Measurements from ENCODE around the gene SPATA33.

The SPATA33 gene

DNA sequence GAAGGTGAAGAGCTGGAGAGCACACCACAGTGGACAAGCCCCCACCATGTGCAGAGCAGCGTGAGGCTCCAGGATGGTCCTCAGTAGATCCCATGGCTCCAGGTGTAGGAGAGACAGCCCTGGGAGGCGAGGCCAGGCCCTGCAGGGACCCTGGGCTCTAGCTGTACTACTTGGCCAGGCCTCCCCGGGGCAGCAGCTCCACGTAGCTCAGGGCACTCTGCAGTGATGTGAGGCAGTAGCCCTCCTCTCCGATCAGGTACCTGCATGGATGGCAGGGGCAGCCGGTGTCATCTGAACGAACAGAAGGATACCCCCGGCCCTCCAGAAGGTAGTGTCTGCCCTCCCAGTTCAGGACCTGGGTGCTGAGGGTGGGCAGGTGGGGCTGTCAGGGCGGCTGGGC, 50.1 kb downstream of the SPATA33 start:
- Histone ChIP-seq H3K4me1 (ENCODE audit: low read length) (no peaks in the 10 kb centered on the region), H3K9me2 (replicated peaks; ENCODE audit: insufficient read depth, low read length) (no peaks in the 10 kb centered on the region), H4K20me1 (ENCODE audit: insufficient read depth, low read length) (no peaks in the 10 kb centered on the region), H3K4me3 (ENCODE audit: low read length) (no peak overlapping the region), H3K4me2 (ENCODE audit: low read depth, low read length) (no peak overlapping the region), H3K36me3 (replicated peaks; ENCODE audit: insufficient read depth, low read length) (no peaks in the 10 kb centered on the region), H3K9ac (ENCODE audit: low read length) (no peak overlapping the region), H3K27ac (ENCODE audit: low read length) (no peak overlapping the region), H3K27me3 (replicated peaks; ENCODE audit: insufficient read depth, low read length) (no peaks in the 10 kb centered on the region), H2AFZ (ENCODE audit: low read length) (no peak overlapping the region), H3K79me2 (ENCODE audit: low read length) (peaks cover 2% of the 10 kb centered on the region; the same call in 1 of the 2 replicates), H3F3A (ENCODE audit: insufficient read depth, low read length) (no peaks in the 10 kb centered on the region), H3K9me3 (replicated peaks; ENCODE audit: insufficient read depth, low read length) (no peaks in the 10 kb centered on the region)
- TF ChIP-seq EZH2phosphoT487 (IDR thresholded peaks at IDR 0.05; ENCODE audit: low read length) (no peak), EZH2 (optimal IDR thresholded peaks at IDR 0.05; ENCODE audit: low read depth, low read length) (no peak), CTCF (IDR thresholded peaks at IDR 0.05; ENCODE audit: low read length) (no peak)
- no peak for DNase-seq

DNA sequence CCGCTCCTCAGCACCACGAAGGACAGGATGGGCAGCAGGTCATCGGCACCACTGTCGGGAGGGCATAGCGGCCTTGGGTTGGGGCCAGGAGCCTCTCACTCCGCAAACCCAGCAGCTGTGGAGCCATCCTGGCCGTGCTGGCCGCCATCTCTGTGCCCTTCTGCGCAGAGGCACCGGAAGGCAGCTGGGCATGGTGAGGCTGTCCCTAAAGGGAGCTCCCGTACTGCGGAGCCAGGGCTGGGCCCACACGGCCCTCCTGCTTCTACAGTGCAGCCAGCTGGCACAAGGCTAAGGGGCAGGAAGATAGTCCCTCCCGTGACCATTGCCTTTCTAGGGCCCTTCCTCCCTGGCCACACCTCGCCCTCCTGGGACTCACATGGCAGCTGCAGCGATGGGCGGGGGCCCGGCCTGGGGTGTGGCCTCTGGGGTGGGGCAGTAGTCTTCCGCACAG, 50.9 kb downstream of the SPATA33 start:
- Histone ChIP-seq H3K4me3 (ENCODE audit: low read length) (no peak overlapping the region), H3K27me3 (replicated peaks; ENCODE audit: insufficient read depth, low read length) (no peaks in the 10 kb centered on the region), H3K79me2 (ENCODE audit: low read length) (peaks cover 4% of the 10 kb centered on the region; the same call in 1 of the 2 replicates), H3K9ac (ENCODE audit: low read length) (no peak overlapping the region), H3K9me2 (replicated peaks; ENCODE audit: insufficient read depth, low read length) (no peaks in the 10 kb centered on the region), H3K27ac (ENCODE audit: low read length) (no peak overlapping the region), H3K4me1 (ENCODE audit: low read length) (no peaks in the 10 kb centered on the region), H3F3A (ENCODE audit: insufficient read depth, low read length) (no peaks in the 10 kb centered on the region), H3K36me3 (replicated peaks; ENCODE audit: insufficient read depth, low read length) (no peaks in the 10 kb centered on the region), H3K9me3 (replicated peaks; ENCODE audit: insufficient read depth, low read length) (no peaks in the 10 kb centered on the region), H3K4me2 (ENCODE audit: low read depth, low read length) (no peak overlapping the region), H2AFZ (ENCODE audit: low read length) (no peak overlapping the region), H4K20me1 (ENCODE audit: insufficient read depth, low read length) (no peaks in the 10 kb centered on the region)
- DNase-seq = no peak
- TF ChIP-seq CTCF (IDR thresholded peaks at IDR 0.05; ENCODE audit: low read length) = no peak

GRCh38 chr16:89709166-89709565, 51.5 kb downstream of the SPATA33 start:
- no peaks in the 10 kb centered on the region for H3K4me1 ChIP-seq (ENCODE audit: low read length)
- H3K27ac ChIP-seq (ENCODE audit: low read length) = no peak overlapping the region
- H3K36me3 ChIP-seq (replicated peaks; ENCODE audit: insufficient read depth, low read length) = no peaks in the 10 kb centered on the region
- H3K4me3 ChIP-seq (ENCODE audit: low read length) = no peak overlapping the region
- H3K9me3 ChIP-seq (replicated peaks; ENCODE audit: insufficient read depth, low read length) = no peaks in the 10 kb centered on the region
- H3K9me2 ChIP-seq (replicated peaks; ENCODE audit: insufficient read depth, low read length) = no peaks in the 10 kb centered on the region
- no peaks in the 10 kb centered on the region for H4K20me1 ChIP-seq (ENCODE audit: insufficient read depth, low read length)
- H2AFZ ChIP-seq (ENCODE audit: low read length) = no peak overlapping the region
- H3K9ac ChIP-seq (ENCODE audit: low read length) = no peak overlapping the region
- no peak for DNase-seq
- H3F3A ChIP-seq (ENCODE audit: insufficient read depth, low read length) = no peaks in the 10 kb centered on the region
- TF ChIP-seq EZH2phosphoT487 (IDR thresholded peaks at IDR 0.05; ENCODE audit: low read length) = no peak
- no peak for TF ChIP-seq EZH2 (optimal IDR thresholded peaks at IDR 0.05; ENCODE audit: low read depth, low read length)
- no peak for TF ChIP-seq CTCF (IDR thresholded peaks at IDR 0.05; ENCODE audit: low read length)
- H3K79me2 ChIP-seq (ENCODE audit: low read length) = peaks cover 4% of the 10 kb centered on the region; the same call in 1 of the 2 replicates
- no peaks in the 10 kb centered on the region for H3K27me3 ChIP-seq (replicated peaks; ENCODE audit: insufficient read depth, low read length)
- no peak overlapping the region for H3K4me2 ChIP-seq (ENCODE audit: low read depth, low read length)

Measured in MM.1S (cell line).